ENCODE data around the gene SMCO2. TPM values are rescaled to one million over a fixed set of nuclear protein-coding genes. Genes with fewer than 3 reads are reported as not detected.

The SMCO2 gene
- total and polyA plus RNA-seq, 2 of the 13 experiments (the other 11 are each of a cell fraction or from before 2014, with no cell fraction given) = 0.15 TPM; not detected in 1

DNA sequence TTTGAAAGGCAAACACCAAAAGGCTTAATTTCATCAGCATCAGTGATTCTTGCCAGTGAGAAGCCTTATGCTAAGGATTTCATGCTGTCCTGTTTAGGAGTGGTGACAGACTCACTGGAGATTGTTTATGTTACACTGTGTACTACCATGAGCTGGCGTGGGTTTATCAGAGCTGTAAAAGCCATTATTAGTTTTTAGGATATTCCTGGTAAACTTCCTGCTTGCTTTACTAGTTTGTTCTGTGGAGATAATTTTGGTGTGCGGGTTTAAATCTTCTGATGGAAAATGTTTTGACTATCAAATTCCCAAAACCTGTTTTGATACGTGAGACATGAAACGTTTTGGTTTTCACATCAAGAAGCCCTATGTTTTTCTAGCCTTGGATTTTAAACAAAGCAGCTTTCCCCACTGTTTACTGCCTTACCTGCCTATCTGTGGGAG is 92.7 kb downstream of the SMCO2 start:
- in situ Hi-C loops (cut with HindIII; ENCODE audit: extremely low pct_ligation_motif_present, low pct_unique_long_range_greater_than_20kb) = no loop called here
- H3K4me3 ChIP-seq (replicated peaks in 1 of 3; ENCODE audit: insufficient read depth in 1 of 3, low read depth in 2 of 3, low read length in 3 of 3) = no peak overlapping the region
- H3K9me3 ChIP-seq (ENCODE audit: low read length) = no peaks in the 10 kb centered on the region
- TF ChIP-seq MAFF (IDR thresholded peaks at IDR 0.05; ENCODE audit: low read depth, low read length) = no peak
- TF ChIP-seq MIER2 (CRISPR knock-in tag; IDR thresholded peaks at IDR 0.05) = no peak
- H3K4me2 ChIP-seq (ENCODE audit: low read depth, low read length) = no peak overlapping the region
- DNase-seq (ENCODE audit: low spot score) = no peak
- no peaks in the 10 kb centered on the region for H3K27me3 ChIP-seq (ENCODE audit: control insufficient read depth in 1 of 2, insufficient read depth in 2 of 2, low read length in 2 of 2)
- no peaks in the 10 kb centered on the region for H3K36me3 ChIP-seq (replicated peaks in 1 of 2; ENCODE audit: control insufficient read depth in 1 of 2, insufficient read depth in 2 of 2, low read length in 2 of 2)
- BruUV-seq (replicated peaks) = no TSS peak
- intact Hi-C loops (cut with micrococcal nuclease; ENCODE audit: unreplicated experiment) = no loop called here
- no peak for ATAC-seq
- FAIRE-seq = no peak
- peaks cover 31% of the 10 kb centered on the region for H3K79me2 ChIP-seq (ENCODE audit: insufficient read depth, low read length)
- H3K4me1 ChIP-seq (ENCODE audit: insufficient read depth, low read length) = peaks cover 16% of the 10 kb centered on the region
- CTCF ChIA-PET (ENCODE audit: low intra/inter-chr PET ratio, low total read pairs) = no interaction called here
- no peaks in the 10 kb centered on the region; the same call in 1 of the 2 replicates for H4K20me1 ChIP-seq (ENCODE audit: insufficient read depth, low read length)
- H3K9ac ChIP-seq (ENCODE audit: insufficient read depth, low read depth, low read length) = no peak overlapping the region
- POLR2A ChIA-PET = interaction anchor here (1.3 to 1.7 kb wide), 2 partner anchors 11 to 15 kb away, joined by 4 to 5 read pairs; partner anchors contain the start of gene PPFIBP1
- whole genome bisulfite sequencing (ENCODE audit: low lambda C conversion rate) = 86% methylated on average over 4 of the region's 4 CpGs
- H2AFZ ChIP-seq (ENCODE audit: low read length) = no peak overlapping the region
- H3K27ac ChIP-seq (ENCODE audit: extremely low read length, insufficient read depth, low read length) = no peak overlapping the region

DNA sequence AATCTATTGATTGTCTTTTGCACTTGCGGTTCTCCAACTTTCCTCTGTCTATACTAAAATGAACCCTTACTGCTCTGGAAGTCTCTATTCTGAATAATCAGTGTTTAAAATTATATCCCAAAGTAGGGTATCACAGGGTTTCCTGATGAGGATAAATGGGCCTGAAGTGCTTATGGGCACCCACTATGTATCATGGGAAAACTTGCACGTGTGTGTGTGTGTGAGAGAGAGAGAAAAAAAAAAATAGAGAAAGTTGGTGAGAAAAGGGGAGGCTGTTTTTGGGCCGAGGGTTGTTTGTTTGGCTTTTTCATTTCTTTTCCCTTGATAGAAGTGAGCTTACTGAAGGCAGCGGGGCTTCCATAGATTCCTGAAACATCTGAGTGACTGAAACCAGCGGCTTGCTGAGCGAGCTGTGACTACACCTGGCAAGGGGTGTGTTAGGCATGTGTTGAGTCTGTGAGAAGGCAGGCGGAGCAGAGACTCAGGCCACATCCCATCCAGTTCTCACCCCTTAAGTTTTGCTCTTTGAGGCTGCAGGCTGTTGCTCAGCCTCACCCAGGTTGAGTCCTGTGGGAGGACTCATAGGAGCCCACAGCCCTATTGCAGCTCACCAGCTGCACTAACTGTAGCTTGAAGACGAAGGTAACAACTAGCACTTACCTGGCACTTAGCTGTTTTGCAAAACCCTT is 94.6 kb downstream of the SMCO2 start:
- FAIRE-seq (no peak), DNase-seq (ENCODE audit: low spot score) (no peak), ATAC-seq (no peak)
- intact Hi-C loops (cut with micrococcal nuclease; ENCODE audit: unreplicated experiment) = no loop called here
- H4K20me1 ChIP-seq (ENCODE audit: insufficient read depth, low read length) = no peaks in the 10 kb centered on the region; the same call in 1 of the 2 replicates
- H3K9me3 ChIP-seq (ENCODE audit: low read length) = no peaks in the 10 kb centered on the region
- H3K4me3 ChIP-seq (replicated peaks in 1 of 3; ENCODE audit: insufficient read depth in 1 of 3, low read depth in 2 of 3, low read length in 3 of 3) = no peak overlapping the region
- ChIA-PET CTCF (ENCODE audit: low intra/inter-chr PET ratio, low total read pairs) (no interaction called here), POLR2A (interaction anchor here (1.0 kb wide), 1 partner anchor 17 kb away, joined by 3 read pairs; the partner anchor contains the start of gene PPFIBP1)
- peaks cover 27% of the 10 kb centered on the region for H3K4me1 ChIP-seq (ENCODE audit: insufficient read depth, low read length)
- no peaks in the 10 kb centered on the region for H3K27me3 ChIP-seq (ENCODE audit: control insufficient read depth in 1 of 2, insufficient read depth in 2 of 2, low read length in 2 of 2)
- peaks cover 28% of the 10 kb centered on the region for H3K79me2 ChIP-seq (ENCODE audit: insufficient read depth, low read length)
- no peaks in the 10 kb centered on the region for H3K36me3 ChIP-seq (replicated peaks in 1 of 2; ENCODE audit: control insufficient read depth in 1 of 2, insufficient read depth in 2 of 2, low read length in 2 of 2)
- in situ Hi-C loops (cut with HindIII; ENCODE audit: extremely low pct_ligation_motif_present, low pct_unique_long_range_greater_than_20kb) = no loop called here
- no peak overlapping the region for H3K27ac ChIP-seq (ENCODE audit: extremely low read length, insufficient read depth, low read length)
- TF ChIP-seq FOXP4 (CRISPR knock-in tag; IDR thresholded peaks at IDR 0.05) (no peak), FOXO4 (CRISPR knock-in tag; conservative IDR thresholded peaks at IDR 0.05) (no peak), RAD51 (IDR thresholded peaks at IDR 0.05; ENCODE audit: borderline replicate concordance) (no peak), PHF21A (CRISPR knock-in tag; IDR thresholded peaks at IDR 0.05) (no peak), ARNT2 (CRISPR knock-in tag; IDR thresholded peaks at IDR 0.05; ENCODE audit: low read depth) (no peak), PLRG1 (conservative IDR thresholded peaks at IDR 0.05) (no peak), HNRNPUL1 (IDR thresholded peaks at IDR 0.05; ENCODE audit: low read depth, low read length) (no peak), KDM5B (CRISPR knock-in tag; IDR thresholded peaks at IDR 0.05; ENCODE audit: borderline replicate concordance) (no peak), ZSCAN21 (CRISPR knock-in tag; IDR thresholded peaks at IDR 0.05; ENCODE audit: borderline replicate concordance) (no peak), ZFP36L1 (CRISPR knock-in tag; IDR thresholded peaks at IDR 0.05) (no peak)
- TF ChIP-seq, protein P1, sequence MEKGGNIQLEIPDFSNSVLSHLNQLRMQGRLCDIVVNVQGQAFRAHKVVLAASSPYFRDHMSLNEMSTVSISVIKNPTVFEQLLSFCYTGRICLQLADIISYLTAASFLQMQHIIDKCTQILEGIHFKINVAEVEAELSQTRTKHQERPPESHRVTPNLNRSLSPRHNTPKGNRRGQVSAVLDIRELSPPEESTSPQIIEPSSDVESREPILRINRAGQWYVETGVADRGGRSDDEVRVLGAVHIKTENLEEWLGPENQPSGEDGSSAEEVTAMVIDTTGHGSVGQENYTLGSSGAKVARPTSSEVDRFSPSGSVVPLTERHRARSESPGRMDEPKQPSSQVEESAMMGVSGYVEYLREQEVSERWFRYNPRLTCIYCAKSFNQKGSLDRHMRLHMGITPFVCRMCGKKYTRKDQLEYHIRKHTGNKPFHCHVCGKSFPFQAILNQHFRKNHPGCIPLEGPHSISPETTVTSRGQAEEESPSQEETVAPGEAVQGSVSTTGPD (CRISPR knock-in tag; IDR thresholded peaks at IDR 0.05) = no peak
- no peak overlapping the region for H2AFZ ChIP-seq (ENCODE audit: low read length)
- no peak overlapping the region for H3K4me2 ChIP-seq (ENCODE audit: low read depth, low read length)
- no peak overlapping the region for H3K9ac ChIP-seq (ENCODE audit: insufficient read depth, low read depth, low read length)
- BruUV-seq (replicated peaks) = no TSS peak
- WGBS (ENCODE audit: low lambda C conversion rate) = 95% methylated on average over 6 of the region's 8 CpGs

Measured in HepG2 (cell line).